RKO (cell line): ENCODE results near the gene LCN9.

Source experiments
- DNase-seq: peaks from one replicate; pipeline ENCODE4 v3.0.0-alpha.2; 2016; ENCODE audit warnings: low spot score

The LCN9 gene

GRCh38 chr9:135698767-135699166 is 35.7 kb downstream of the LCN9 start:
- DNase-seq = no peak

GRCh38 chr9:135699440-135699839 is 36.3 kb downstream of the LCN9 start, which contains the start of gene SOHLH1:
TSS of gene SOHLH1 (minus strand) at chr9:135699481. CDS start at chr9:135699467, 14 bp downstream.
- DNase-seq = no peak

- DNase-seq = no peak
Observed at GRCh38 chr9:135700525-135700924, 37.4 kb downstream of the LCN9 start.

GRCh38 chr9:135701067-135701958 is 38.2 kb downstream of the LCN9 start:
- no peak for DNase-seq

- peak; percentile 59 for DNase-seq
Observed at GRCh38 chr9:135701959-135702721, 39.0 kb downstream of the LCN9 start, which contains the start of gene KCNT1. TSS of gene KCNT1 (plus strand) at chr9:135702185. CDS start at chr9:135702259, 74 bp downstream.

GRCh38 chr9:135703726-135704125 is 40.6 kb downstream of the LCN9 start:
- no peak for DNase-seq

- DNase-seq = peak; percentile 25
Observed at GRCh38 chr9:135704483-135704882, 41.4 kb downstream of the LCN9 start.

GRCh38 chr9:135705376-135705775 is 42.3 kb downstream of the LCN9 start:
- DNase-seq = no peak

GRCh38 chr9:135706288-135706687 is 43.2 kb downstream of the LCN9 start:
- DNase-seq = no peak

GRCh38 chr9:135707252-135708138 is 44.4 kb downstream of the LCN9 start:
- no peak for DNase-seq

- no peak for DNase-seq
Observed at GRCh38 chr9:135708164-135708563, 45.1 kb downstream of the LCN9 start.

GRCh38 chr9:135711391-135711790 is 48.3 kb downstream of the LCN9 start:
- no peak for DNase-seq

- DNase-seq = no peak
Observed at GRCh38 chr9:135711881-135712280, 48.8 kb downstream of the LCN9 start.

GRCh38 chr9:135712613-135713295 is 49.6 kb downstream of the LCN9 start:
- no peak for DNase-seq

- DNase-seq = no peak
Observed at GRCh38 chr9:135714242-135715055, 51.3 kb downstream of the LCN9 start.

- DNase-seq = no peak
Observed at GRCh38 chr9:135715056-135715595, 52.0 kb downstream of the LCN9 start.

- no peak for DNase-seq
Observed at GRCh38 chr9:135716045-135716444, 52.9 kb downstream of the LCN9 start.
